Ammon's horn (tissue), 1 donor: ENCODE results near the gene RPS6KA4.
"Not testable (repeated sequence)": the region's sequence is repeated elsewhere in the genome, so short reads cannot be mapped to it uniquely, and the experiment has no call there.

ENCODE experiments used
- DNase-seq: peaks from one replicate; pipeline ENCODE4 v3.0.0-alpha.2; 2016; ENCODE audit warnings: low spot score

The RPS6KA4 gene

GRCh38 chr11:64387916-64388315 is 29.0 kb downstream of the RPS6KA4 start:
- no peak for DNase-seq

GRCh38 chr11:64388894-64389293 is 29.9 kb downstream of the RPS6KA4 start:
- no peak for DNase-seq

GRCh38 chr11:64389851-64390250 is 30.9 kb downstream of the RPS6KA4 start:
- DNase-seq: no peak

GRCh38 chr11:64390558-64390957 is 31.6 kb downstream of the RPS6KA4 start:
- DNase-seq: no peak

GRCh38 chr11:64391839-64392238 is 32.9 kb downstream of the RPS6KA4 start:
- DNase-seq: no peak

- peak; percentile 33 for DNase-seq
Observed at GRCh38 chr11:64395545-64396078, 36.6 kb downstream of the RPS6KA4 start.

- no peak for DNase-seq
Observed at GRCh38 chr11:64396079-64396591, 37.2 kb downstream of the RPS6KA4 start.

GRCh38 chr11:64400102-64400501 is 41.1 kb downstream of the RPS6KA4 start:
- DNase-seq: no peak

GRCh38 chr11:64400667-64401066 is 41.7 kb downstream of the RPS6KA4 start:
- no peak for DNase-seq

GRCh38 chr11:64401775-64402174 is 42.8 kb downstream of the RPS6KA4 start:
- no peak for DNase-seq

GRCh38 chr11:64403106-64403505 is 44.1 kb downstream of the RPS6KA4 start:
- DNase-seq: no peak

GRCh38 chr11:64406221-64406946 is 47.4 kb downstream of the RPS6KA4 start:
- no peak for DNase-seq

GRCh38 chr11:64407221-64407620 is 48.3 kb downstream of the RPS6KA4 start:
- DNase-seq: no peak

GRCh38 chr11:64407630-64408029 is 48.7 kb downstream of the RPS6KA4 start:
- DNase-seq: no peak

GRCh38 chr11:64409278-64409677 is 50.3 kb downstream of the RPS6KA4 start:
- DNase-seq: no peak

- DNase-seq: peak; percentile 22
Observed at GRCh38 chr11:64409707-64410403, 50.9 kb downstream of the RPS6KA4 start.

GRCh38 chr11:64410404-64410734 is 51.4 kb downstream of the RPS6KA4 start:
- peak; percentile 31 for DNase-seq

- DNase-seq: no peak
Observed at GRCh38 chr11:64413417-64413816, 54.5 kb downstream of the RPS6KA4 start.

- DNase-seq: no peak
Observed at GRCh38 chr11:64415286-64415685, 56.3 kb downstream of the RPS6KA4 start.

GRCh38 chr11:64415996-64416728 is 57.2 kb downstream of the RPS6KA4 start:
- no peak for DNase-seq

- DNase-seq: not testable (repeated sequence)
Observed at GRCh38 chr11:64418233-64418632, 59.3 kb downstream of the RPS6KA4 start.

GRCh38 chr11:64419257-64419790 is 60.4 kb downstream of the RPS6KA4 start:
- no peak for DNase-seq
